Adrenal gland (tissue), 12 donors: Measurements from ENCODE around the gene TIGD2. TPM values are rescaled to one million over a fixed set of nuclear protein-coding genes. Genes with fewer than 3 reads are reported as not detected.

Source experiments
- DNase-seq, 7 donors: peaks; one replicate each; pipeline ENCODE4 v3.0.0-alpha.2; 2019 to 2020
- H3K27ac ChIP-seq, 5 donors: fragments of 200-600 bp; sonication (generic) in 4 of 5; 1 replicate in 3 of 5; 2 replicates in 2 of 5; pipeline versions ENCODE4 v1.5.1 to v1.8.0; 2016 to 2020; ENCODE audit warnings: mild to moderate bottlenecking in 1 of 5
- H3K27me3 ChIP-seq: fragments of 200-600 bp; 2 replicates; pipeline ENCODE4 v1.8.0; 2021
- H3K36me3 ChIP-seq, 2 donors: fragments of 200-600 bp; replicated peaks in 1 of 2; 1 replicate in 1 of 2; 2 replicates in 1 of 2; pipeline versions ENCODE4 v1.5.1 to v1.8.0; 2018 to 2022
- H3K4me1 ChIP-seq, 2 donors: fragments of 200-600 bp; replicated peaks in 1 of 2; 1 replicate in 1 of 2; 2 replicates in 1 of 2; pipeline versions ENCODE4 v1.5.1 to v1.8.0; 2018 to 2021
- H3K4me3 ChIP-seq, 4 donors: fragments of 200-600 bp; sonication (generic) in 3 of 4; one replicate each; pipeline ENCODE4 v1.5.1; 2016 to 2018
- H3K9me3 ChIP-seq, 3 donors: fragments of 200-600 bp; sonication (generic) in 1 of 3; replicated peaks in 1 of 3; 1 replicate in 2 of 3; 2 replicates in 1 of 3; pipeline versions ENCODE4 v1.5.1 to v1.8.0; 2016 to 2021
- CTCF ChIP-seq, 6 experiments: fragments of 450-650 bp in 4 of 6; fragments of 200-600 bp in 2 of 6; sonication (generic) in 1 of 6; IDR thresholded peaks; 1 replicate in 5 of 6; 2 replicates in 1 of 6; pipeline versions ENCODE4 v1.5.1 to v1.8.0; 2016 to 2021; ENCODE audit warnings: antibody characterized with exemption in 6 of 6, mild to moderate bottlenecking in 2 of 6, moderate library complexity in 1 of 6
- POLR2A ChIP-seq, 2 donors: fragments of 450-650 bp; IDR thresholded peaks; one replicate each; pipeline ENCODE4 v1.6.1; 2017; ENCODE audit warnings: antibody characterized with exemption in 2 of 2, mild to moderate bottlenecking in 2 of 2, moderate library complexity in 1 of 2
- WGBS, 4 donors: extraction: QIAGEN DNeasy Blood & Tissue Kit in 2 of 4; methylation state at CpG; one replicate each; pipeline versions ENCODE4 v1.1.5 to v1.1.7; 2013 to 2017; 5-methylcytosine and 5-hydroxymethylcytosine counted together
- intact Hi-C, 2 donors: fragments of 100-400 bp; cut with DNase I; formaldehyde crosslinking; loops; one replicate each; pipeline versions ENCODE4 v1.14.1 to v1.15.0; 2022 to 2023
- polyA plus RNA-seq, 3 donors: library from polyadenylated mRNA; stranded (reverse); fragments of 200-250 nt in 2 of 3; fragments of 350-450 nt in 1 of 3; fragmentation: Illumina TruSeq in 1 of 3; extraction: RNeasy Lipid Tissue Mini Kit (QIAGEN cat#74804) in 1 of 3; gene quantifications; one replicate each; pipeline ENCODE4 v1.2.3, GENCODE V29; 2013 to 2014
- total RNA-seq, 9 donors: library from RNA; depleted of rRNA in 4 of 9; stranded (reverse); fragments of >200 nt in 4 of 9; fragments of 120-200 nt in 1 of 9; fragmentation: NEBNext Ultra II Directional in 1 of 9; extraction: Animal tissue kit (Norgen Biotek cat#: 25700) in 1 of 9; gene quantifications; one replicate each; pipeline versions ENCODE4 v1.1.0 to v1.2.4, GENCODE V29; 2013 to 2023
- donor health status: healthy with polysubstance abuse.
- donor health status: Bipolar disorder and iron deficiency.
- donor health status: DM: yes; HTN: yes; CAD: no.
- donor health status: DM: no; HTN: no; CAD: no.
- donor health status: DM: no; HTN: no; CAD: no.
- donor health status: DM: yes; HTN: yes; CAD: no.

Gene TIGD2
- total and polyA plus RNA-seq, 12 donors: 1.4 to 8.8 (median 4.2) TPM

DNA sequence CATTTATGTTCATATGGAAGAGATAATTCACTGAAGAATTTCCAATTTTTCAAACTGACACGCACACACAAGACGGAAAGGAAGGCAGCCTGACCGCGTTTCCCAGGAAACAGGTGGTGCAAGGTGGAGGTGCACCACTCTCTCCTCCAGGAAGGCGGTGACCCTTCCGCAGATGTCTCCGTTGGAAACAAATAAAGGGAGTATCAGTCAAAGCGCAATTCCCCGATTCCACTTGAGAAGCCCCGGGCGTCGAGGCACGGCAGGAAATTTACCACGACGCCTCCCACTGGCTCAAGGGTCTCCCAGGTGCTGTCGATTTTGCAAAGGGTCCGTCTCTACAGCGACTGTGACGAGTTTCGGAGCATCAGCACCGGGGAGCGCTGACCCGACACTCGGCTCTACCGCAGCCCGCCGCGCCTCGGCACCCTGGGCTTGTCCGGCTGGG lies 770 bp upstream of the TIGD2 start:
- peak overlapping the region in 2 of 5 donors; percentile 91 to 92 for H3K27ac ChIP-seq

DNA sequence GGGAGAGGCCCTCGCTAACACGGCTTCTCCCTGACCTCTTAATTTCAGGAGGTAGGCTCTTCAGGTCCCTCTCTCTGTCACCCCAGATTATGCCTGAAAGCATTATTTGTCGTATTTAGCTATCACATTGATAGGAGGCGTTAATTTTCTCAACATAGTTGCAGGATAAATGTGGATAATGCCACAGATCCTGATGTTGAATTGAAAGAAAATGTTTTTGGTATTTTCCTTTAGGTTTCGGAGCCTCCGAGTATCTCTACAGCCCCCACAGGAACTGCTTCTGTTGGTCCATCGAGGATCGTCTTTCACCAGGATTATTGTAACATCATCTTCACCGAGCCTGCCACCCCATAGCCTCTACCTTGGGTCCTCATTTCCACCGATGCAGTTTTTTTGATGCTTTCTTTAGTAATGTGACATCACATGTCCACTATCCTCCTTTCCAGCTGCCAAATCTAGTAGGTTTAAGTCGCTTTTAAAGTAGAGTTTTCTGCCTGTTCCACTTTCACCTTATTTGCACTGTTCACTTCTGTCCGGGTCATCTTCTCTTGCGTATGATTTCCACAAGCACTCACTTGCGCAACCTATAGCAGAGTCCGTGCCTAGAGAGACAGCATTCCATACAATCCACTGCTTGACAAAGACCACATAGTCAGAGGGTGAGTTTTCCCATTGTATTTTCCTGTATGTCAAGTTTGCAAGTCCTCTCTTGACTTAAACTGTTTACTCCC lies 665 bp downstream of the TIGD2 start:
- peak overlapping the region; percentile 65 to 92 (median 85) for H3K27ac ChIP-seq
- no peaks in the 10 kb centered on the region for H3K27me3 ChIP-seq
- no peaks in the 10 kb centered on the region for H3K9me3 ChIP-seq
- TF ChIP-seq CTCF (IDR thresholded peaks at IDR 0.05) (no peak), POLR2A (IDR thresholded peaks at IDR 0.05) (no peak)
- H3K36me3 ChIP-seq: no peaks in the 10 kb centered on the region
- peaks cover 7 to 11% of the 10 kb centered on the region in 2 donors for H3K4me1 ChIP-seq
- intact Hi-C loops: no loop called here
- 16 to 25% (median 21%) methylated on average over 15 of the region's 15 CpGs for WGBS, 4 donors
- peak overlapping the region in 2 of 4 donors; percentile 63 to 73 for H3K4me3 ChIP-seq
- DNase-seq: peak in 5 of 7 donors; percentile 21 to 62 (median 32)

More for the DNA sequence above, 770 bp upstream of the TIGD2 start:
- DNase-seq: peak in 1 of 7 donors; percentile 54
- Histone ChIP-seq H3K27me3 (no peaks in the 10 kb centered on the region), H3K4me3 (peak overlapping the region in 3 of 4 donors; percentile 63 to 73 (median 64)), H3K9me3 (no peaks in the 10 kb centered on the region), H3K36me3 (no peaks in the 10 kb centered on the region), H3K4me1 (peaks cover 7 to 11% of the 10 kb centered on the region in 2 donors)
- intact Hi-C loops: no loop called here
- TF ChIP-seq POLR2A (IDR thresholded peaks at IDR 0.05) (no peak), CTCF (IDR thresholded peaks at IDR 0.05) (no peak)
- 1 to 2% (median 1%) methylated on average over 9 to 30 of the region's 30 CpGs for WGBS, 4 donors

DNA sequence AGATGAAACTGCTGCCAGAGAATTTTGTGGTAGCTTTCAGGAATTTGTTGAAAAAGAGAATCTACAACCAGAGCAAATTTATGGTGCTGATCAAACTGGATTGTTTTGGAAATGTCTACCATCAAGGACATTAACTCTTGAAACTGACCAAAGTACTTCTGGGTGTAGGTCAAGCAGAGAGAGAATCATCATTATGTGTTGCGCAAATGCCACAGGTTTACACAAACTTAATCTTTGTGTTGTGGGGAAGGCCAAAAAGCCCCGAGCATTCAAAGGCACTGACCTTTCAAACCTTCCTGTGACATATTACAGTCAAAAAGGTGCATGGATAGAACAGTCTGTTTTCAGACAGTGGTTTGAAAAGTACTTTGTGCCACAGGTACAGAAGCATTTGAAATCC lies 2.1 kb downstream of the TIGD2 start:
- no peak overlapping the region for H3K27ac ChIP-seq
- no peak for DNase-seq
- H3K27me3 ChIP-seq: no peaks in the 10 kb centered on the region
- no peak overlapping the region for H3K4me3 ChIP-seq
- intact Hi-C loops: no loop called here
- H3K4me1 ChIP-seq: peaks cover 7 to 11% of the 10 kb centered on the region in 2 donors
- H3K36me3 ChIP-seq: no peaks in the 10 kb centered on the region
- WGBS, 4 donors: 78 to 95% (median 89%) methylated on average over 2 of the region's 2 CpGs
- TF ChIP-seq POLR2A (IDR thresholded peaks at IDR 0.05) (no peak), CTCF (IDR thresholded peaks at IDR 0.05) (no peak)
- no peaks in the 10 kb centered on the region for H3K9me3 ChIP-seq

DNA sequence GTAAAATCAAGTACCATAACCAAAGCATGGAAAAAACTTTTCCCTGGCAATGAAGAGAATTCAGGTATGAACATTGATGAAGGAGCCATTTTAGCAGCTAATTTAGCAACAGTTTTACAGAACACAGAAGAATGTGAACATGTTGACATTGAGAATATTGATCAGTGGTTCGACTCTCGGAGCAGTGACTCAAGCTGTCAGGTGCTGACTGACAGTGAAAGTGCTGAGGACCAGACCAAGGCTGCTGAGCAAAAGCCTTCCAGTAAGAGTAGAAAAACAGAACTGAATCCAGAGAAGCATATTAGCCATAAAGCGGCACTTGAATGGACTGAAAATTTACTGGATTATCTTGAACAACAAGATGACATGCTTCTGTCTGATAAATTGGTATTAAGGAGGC lies 2.8 kb downstream of the TIGD2 start:
- intact Hi-C loops: no loop called here
- Histone ChIP-seq H3K4me1 (peaks cover 7 to 11% of the 10 kb centered on the region in 2 donors), H3K4me3 (no peak overlapping the region), H3K36me3 (no peaks in the 10 kb centered on the region), H3K27me3 (no peaks in the 10 kb centered on the region), H3K9me3 (no peaks in the 10 kb centered on the region), H3K27ac (no peak overlapping the region)
- no peak for DNase-seq
- WGBS, 4 donors: 89 to 94% (median 94%) methylated on average over 3 of the region's 3 CpGs
- TF ChIP-seq CTCF (IDR thresholded peaks at IDR 0.05) (no peak), POLR2A (IDR thresholded peaks at IDR 0.05) (no peak)
